DLD1 (cell line): ENCODE data around the gene USP48.

ENCODE experiments used
- in situ Hi-C: cut with HindIII; loops from 2 replicates; pipeline ENCODE4 v1.10.0; 2017; ENCODE audit warnings: low sequenced_read_pairs

The USP48 gene

DNA sequence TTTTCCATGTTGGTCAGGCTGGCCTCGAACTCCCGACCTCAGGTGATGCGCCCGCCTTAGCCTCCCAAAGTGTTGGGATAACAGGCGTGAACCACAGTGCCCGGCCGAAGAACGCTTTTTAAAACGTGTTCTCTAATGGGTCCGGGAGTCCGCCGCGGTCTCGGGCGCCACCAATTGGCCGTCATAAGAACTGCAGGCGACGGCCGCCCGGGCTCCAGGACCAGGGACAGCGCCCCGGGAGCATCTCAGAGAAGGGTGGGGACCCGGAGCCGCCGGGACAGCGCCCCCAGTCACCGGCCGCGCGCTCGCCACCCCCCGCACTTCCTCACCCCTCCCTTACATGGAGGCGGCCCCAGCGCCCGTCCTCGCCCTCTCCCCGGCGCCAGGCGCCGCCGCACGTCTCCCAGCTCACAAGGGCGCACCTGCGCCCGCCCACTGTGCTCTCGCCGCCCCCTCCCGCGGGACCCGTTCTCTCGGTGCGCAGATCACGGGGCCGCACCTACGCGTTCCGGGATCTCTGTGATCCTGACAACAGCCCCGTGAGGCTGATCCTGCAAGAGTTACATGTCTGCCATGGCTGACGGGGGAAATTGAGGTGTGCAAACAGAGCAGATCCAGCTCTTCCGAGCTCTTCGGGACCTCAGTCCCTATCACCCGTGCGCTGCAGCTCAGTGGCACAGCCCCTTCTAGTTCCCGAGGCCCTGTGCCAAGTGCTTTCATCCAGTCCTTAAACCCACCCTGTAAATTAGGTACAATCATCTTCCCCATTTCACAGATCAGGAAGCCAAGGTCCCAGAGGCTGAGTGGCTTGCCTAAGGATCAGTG is 123.6 kb downstream of the USP48 start:
- in situ Hi-C loops = no loop called here

- in situ Hi-C loops = no loop called here
Measured at GRCh38 chr1:21657456-21658190, 125.3 kb downstream of the USP48 start.

DNA sequence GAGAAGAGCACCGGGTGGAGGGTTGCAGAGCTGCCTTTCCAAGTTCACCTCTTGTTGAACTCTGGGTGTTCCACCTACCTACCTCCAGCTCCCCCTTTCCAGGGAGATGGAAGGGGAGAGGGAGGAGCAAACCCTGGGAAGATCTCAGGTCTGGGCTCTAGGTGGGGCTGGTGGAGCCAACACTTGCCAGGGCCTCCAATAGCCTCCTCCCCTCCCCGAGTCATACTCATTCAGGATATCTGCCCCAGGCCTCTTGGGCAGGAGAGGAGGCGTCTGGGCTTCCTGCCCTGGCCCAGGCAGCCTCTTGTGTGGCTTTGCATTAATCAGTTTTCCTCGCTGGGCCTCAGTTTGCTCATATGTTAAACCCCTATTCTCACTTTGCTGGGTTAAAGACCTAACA is 127.2 kb downstream of the USP48 start:
- in situ Hi-C loops = no loop called here

DNA sequence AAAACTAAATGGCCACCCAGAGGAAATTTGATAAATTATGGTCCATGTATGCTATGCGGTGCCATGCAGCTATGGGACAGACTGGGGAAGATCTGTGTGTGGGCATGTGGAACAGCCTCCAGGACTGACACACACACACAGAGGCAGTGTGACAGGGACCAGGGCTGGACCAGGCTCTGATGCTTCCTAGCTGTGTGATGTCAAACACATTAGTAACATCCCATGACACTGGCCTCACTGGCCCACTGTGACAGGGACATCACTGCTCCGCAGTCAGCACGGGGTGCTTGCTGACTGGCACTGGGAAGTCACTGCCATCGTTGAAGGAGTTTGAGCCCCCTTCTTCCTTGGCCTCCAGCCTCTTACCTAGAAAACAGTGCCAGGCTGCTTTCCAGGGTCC is 127.7 kb downstream of the USP48 start:
- in situ Hi-C loops = no loop called here

- in situ Hi-C loops = no loop called here
Measured at GRCh38 chr1:21654209-21654608, 128.7 kb downstream of the USP48 start.

DNA sequence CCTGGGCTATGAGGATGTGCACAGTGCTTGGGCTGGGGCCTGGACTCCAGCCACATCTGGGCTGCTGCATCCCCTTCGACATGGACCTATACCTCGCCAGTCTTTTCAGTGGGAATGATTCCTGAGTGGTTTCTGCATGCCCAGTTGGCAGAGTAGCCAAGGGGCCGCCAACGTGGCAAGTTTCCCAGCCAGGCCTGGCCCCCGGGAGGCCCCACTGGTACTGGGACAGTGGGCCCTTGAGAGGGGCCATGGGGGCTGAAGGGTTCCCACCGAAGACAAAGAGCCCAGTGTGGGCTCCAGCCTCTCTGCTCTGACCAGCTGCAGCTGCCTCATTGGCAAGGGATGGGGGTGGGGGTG is 129.2 kb downstream of the USP48 start:
- in situ Hi-C loops = no loop called here

GRCh38 chr1:21652937-21653743 is 129.8 kb downstream of the USP48 start:
- in situ Hi-C loops = no loop called here

DNA sequence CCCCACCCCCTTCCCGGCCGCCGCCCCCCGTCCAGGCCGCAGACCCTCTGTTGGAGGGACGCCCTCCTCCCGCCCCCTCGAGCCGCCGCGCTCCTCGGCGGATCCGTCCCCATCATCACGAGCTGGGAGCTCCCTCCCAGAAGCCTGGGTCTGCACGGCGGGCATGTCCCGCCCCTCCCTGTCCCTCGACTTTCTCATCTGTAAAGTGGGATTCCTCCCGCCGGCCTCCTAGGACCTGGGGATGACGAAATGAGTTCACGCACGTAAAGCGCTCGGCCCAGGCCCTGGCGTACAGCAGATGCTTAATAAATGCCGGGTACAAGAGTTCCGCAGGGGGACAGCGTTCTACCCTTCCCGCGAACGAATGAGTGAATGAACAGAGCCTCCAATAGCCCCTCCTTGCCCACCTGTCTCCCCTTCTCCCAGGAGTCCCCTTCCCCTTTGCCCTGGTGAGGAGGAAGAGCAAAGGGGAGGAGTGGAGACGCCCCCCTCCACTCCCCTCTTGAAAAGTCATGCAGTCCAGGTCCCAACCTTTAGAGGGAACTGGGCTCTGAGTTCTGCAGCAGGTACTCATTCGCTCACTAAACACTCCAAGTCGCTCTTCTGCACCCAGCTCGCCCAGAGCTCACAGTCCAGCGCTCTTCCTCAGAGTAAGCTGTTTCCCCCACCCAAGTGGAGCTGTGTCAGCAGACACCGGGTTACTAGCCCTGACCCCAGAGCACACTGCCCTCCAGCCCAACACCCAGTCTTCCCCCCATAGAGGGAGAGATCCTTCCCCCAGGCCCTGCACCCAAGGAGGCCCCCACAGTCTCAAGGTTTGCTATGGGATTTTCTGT is 130.6 kb downstream of the USP48 start:
- in situ Hi-C loops = no loop called here

DNA sequence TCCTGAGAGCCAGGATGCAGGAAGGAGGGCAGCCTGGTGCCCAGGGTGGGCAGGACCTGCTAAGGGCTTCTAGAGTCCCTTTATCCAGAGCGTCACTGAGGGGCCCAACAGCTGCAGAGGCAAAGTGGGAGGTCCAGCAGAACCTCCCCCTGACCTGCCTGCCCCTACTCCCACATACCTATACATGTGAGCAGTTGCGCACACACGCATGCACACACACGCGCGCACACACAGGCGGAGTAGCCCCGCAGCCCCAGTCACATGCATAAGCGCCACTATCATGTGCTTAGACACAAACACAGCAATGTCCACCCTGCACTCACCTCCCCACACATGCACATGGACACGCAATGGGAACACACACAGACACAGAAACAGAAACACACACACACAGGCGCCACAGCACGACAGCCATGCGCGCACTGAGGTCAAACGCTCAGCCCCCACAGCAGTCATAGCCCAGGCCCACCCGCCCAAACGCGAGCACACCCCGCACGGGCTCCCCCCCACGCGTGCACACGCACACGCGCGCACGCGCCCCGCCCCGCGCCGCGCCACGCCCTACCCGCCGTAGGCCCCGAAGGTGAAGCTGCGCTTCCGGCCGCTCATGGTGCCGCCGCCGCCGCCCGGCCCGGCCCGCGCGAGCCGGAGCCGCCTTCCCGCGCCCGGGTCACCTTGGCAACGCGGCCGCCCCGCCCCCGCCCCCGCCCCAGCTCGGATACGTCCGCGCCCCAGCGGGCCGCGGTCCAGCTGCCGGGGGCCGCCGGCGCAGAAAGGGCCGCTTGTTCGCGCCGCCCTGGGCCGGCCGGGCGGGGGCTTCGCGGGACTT is 131.5 kb downstream of the USP48 start:
- in situ Hi-C loops = no loop called here

GRCh38 chr1:21650400-21650799 is 132.5 kb downstream of the USP48 start:
- in situ Hi-C loops = no loop called here

GRCh38 chr1:21649315-21649714 is 133.6 kb downstream of the USP48 start:
- in situ Hi-C loops = no loop called here

DNA sequence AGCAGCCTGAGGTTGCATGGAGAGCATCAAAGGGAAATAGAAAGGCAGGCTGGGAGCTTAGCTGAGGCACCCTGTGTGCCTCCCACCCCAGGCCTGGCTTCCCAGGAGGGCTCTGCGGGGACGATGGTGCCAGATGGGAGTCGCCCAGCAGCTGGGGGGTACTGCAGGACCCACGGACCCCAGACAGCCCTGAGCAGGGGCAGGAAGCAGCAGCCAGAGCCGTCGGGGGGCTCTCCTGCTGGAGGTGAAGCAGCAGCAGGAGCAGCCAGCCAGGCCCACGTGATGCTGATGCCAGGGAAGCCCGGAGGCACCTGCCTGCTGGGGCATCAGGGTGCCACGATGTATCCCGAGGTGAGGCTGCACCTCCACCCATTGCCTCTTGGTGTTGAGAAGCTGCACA is 134.2 kb downstream of the USP48 start:
- in situ Hi-C loops = no loop called here

DNA sequence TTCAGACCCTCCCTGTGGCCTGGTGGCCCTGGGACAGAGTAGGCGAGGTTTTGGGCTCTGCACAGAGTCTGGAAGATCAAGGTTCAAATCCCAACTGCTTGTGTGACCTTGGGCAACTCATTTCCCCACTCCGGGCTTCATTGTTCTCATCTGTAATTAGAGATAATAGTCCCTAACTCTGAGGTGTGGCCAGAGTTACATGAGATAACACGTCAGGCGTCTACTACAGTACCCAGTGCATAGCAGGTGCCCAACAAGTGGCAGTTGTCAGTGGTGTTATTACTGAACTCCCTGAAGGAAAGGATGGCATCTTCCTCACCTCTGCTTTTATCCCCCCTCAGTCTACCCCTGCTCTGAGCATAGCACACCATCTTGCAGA is 134.6 kb downstream of the USP48 start:
- in situ Hi-C loops = no loop called here

- in situ Hi-C loops = no loop called here
Measured at GRCh38 chr1:21647431-21648351, 135.3 kb downstream of the USP48 start.

- in situ Hi-C loops = no loop called here
Measured at GRCh38 chr1:21645550-21645949, 137.4 kb downstream of the USP48 start.

DNA sequence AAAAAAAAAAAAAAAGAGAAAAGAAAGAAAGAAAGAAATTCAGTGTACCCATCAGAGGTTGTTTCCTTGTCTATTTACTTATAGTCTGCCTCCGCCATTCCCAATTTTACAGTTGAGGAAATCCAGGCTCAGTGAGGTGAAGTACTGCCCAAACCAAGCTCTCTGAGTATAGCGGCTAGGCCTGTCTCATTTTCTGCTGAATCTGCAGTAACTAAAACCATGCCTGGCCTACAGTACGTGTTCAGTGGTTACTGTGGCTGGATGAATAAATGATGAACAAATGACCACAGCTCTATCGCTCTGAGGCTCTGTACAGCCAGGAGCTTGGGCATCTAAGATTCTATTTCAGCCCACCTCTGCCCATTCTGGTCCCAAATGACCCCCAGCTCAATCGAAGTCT is 138.0 kb downstream of the USP48 start:
- in situ Hi-C loops = no loop called here

DNA sequence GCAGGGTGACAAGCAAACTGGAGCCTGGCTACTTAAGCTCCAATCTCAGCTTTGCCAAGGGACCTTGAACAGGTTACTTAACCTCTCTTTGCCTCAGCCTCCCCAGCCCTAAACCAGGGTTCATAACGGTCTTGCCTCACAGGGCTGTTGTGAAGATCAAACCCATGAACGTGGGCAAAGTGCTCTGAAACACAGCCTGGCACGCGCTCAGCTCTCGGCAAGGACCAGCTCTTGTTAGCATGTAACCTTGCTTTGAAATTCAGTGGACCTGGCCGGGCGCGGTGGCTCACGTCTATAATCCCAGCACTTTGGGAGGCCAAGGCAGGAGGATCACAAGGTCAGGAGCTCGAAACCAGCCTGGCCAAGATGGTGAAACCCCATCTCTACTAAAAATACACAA is 138.6 kb downstream of the USP48 start:
- in situ Hi-C loops = no loop called here

DNA sequence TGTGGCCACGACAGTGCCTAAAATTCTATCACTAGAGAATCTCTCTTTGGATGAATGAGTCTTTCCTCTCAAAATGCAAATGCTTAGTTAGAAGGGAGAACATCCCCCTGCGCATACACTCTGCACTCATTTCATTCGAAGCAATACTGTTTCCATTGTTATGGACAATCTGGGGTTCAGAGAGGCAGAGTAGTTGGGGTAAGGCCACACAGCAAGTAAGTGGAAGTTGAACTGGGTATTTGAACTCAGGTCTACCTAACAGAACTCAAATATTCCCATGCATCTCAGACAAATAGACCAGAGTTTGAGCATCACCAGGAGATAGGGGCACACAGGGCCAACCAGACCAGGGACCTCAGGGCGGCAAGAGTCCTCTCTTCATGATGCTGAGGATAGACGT is 139.3 kb downstream of the USP48 start:
- in situ Hi-C loops = no loop called here
